ENCODE data around the gene ZNF407.

The ZNF407 gene

DNA sequence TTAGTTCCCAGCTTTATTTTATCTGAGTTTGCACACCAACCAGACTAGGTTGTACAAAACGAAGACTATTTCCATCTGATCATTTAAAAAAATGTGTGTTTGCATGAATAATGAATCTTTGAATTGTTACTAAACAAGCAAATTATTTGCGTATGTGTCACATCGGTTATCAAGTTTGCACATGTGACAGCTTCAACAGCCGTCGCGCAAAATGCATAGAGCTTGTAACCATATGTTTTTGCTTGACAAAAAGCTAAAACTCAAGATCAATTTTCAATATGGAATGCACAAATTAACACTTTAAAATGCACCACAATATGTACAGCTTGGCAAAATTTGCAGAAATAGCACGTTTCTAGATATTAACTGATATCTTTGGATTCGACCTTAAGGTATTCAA is 427.2 kb downstream of the ZNF407 start:
- H3K36me3 ChIP-seq (ENCODE audit: control insufficient read depth in 4 of 4, insufficient read depth in 4 of 4, low read length in 3 of 4): peaks cover 0 to 2% (median 0%) of the 10 kb centered on the region in 4 experiments
- H3K27ac ChIP-seq (ENCODE audit: insufficient read depth in 1 of 2, low read depth in 1 of 2, low read length in 2 of 2, poor library complexity in 1 of 2, severe bottlenecking in 2 of 2): no peak overlapping the region
- POLR2A ChIA-PET: no interaction called here
- WGBS (ENCODE audit: insufficient coverage): 95% methylated on average over 7 of the region's 8 CpGs
- H3K4me3 ChIP-seq (ENCODE audit: control insufficient read depth in 1 of 7, extremely low read depth in 1 of 7, insufficient read depth in 4 of 7, low read depth in 2 of 7, low read length in 6 of 7): no peak overlapping the region
- CTCF ChIA-PET: no interaction called here
- H3K9me3 ChIP-seq (ENCODE audit: control extremely low read depth in 1 of 5, control insufficient read depth in 4 of 5, insufficient read depth in 2 of 5, low read depth in 1 of 5, low read length in 4 of 5): no peaks in the 10 kb centered on the region
- DNase-seq: no peak
- no peaks in the 10 kb centered on the region for H3K27me3 ChIP-seq (replicated peaks in 2 of 5; ENCODE audit: control insufficient read depth in 4 of 5, insufficient read depth in 5 of 5, low read length in 4 of 5)
- H3K4me1 ChIP-seq (ENCODE audit: control extremely low read depth in 1 of 4, control insufficient read depth in 4 of 4, insufficient read depth in 4 of 4, low read length in 3 of 4): no peaks in the 10 kb centered on the region

DNA sequence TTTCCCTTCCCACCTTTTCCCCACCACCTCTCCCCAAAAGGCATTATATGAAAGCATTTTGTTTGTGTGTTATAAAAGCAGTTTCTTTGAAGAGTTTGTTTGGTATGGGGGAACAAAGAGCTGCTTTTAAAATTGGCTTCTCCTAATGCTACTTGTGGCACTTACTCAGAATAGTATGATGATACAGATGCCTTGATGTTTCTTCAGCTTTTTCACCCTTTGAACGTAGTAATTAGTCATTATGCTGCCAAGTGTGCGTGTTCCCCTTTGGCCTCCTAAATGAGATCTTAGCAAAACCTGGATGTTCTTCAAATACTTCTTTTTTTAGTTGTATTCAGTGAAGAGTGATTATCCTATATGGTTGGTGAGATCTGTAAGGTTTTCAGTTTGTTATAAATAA is 427.9 kb downstream of the ZNF407 start:
- no peak overlapping the region for H3K4me3 ChIP-seq (ENCODE audit: control insufficient read depth in 1 of 7, extremely low read depth in 1 of 7, insufficient read depth in 4 of 7, low read depth in 2 of 7, low read length in 6 of 7)
- WGBS (ENCODE audit: insufficient coverage): no CpG with 5 or more reads among the region's 2 CpGs
- ChIA-PET CTCF (no interaction called here), POLR2A (no interaction called here)
- no peaks in the 10 kb centered on the region for H3K4me1 ChIP-seq (ENCODE audit: control extremely low read depth in 1 of 4, control insufficient read depth in 4 of 4, insufficient read depth in 4 of 4, low read length in 3 of 4)
- peaks cover 0 to 2% (median 0%) of the 10 kb centered on the region in 4 experiments for H3K36me3 ChIP-seq (ENCODE audit: control insufficient read depth in 4 of 4, insufficient read depth in 4 of 4, low read length in 3 of 4)
- no peaks in the 10 kb centered on the region for H3K27me3 ChIP-seq (replicated peaks in 2 of 5; ENCODE audit: control insufficient read depth in 4 of 5, insufficient read depth in 5 of 5, low read length in 4 of 5)
- no peak for DNase-seq
- no peaks in the 10 kb centered on the region for H3K9me3 ChIP-seq (ENCODE audit: control extremely low read depth in 1 of 5, control insufficient read depth in 4 of 5, insufficient read depth in 2 of 5, low read depth in 1 of 5, low read length in 4 of 5)
- no peak overlapping the region for H3K27ac ChIP-seq (ENCODE audit: insufficient read depth in 1 of 2, low read depth in 1 of 2, low read length in 2 of 2, poor library complexity in 1 of 2, severe bottlenecking in 2 of 2)

DNA sequence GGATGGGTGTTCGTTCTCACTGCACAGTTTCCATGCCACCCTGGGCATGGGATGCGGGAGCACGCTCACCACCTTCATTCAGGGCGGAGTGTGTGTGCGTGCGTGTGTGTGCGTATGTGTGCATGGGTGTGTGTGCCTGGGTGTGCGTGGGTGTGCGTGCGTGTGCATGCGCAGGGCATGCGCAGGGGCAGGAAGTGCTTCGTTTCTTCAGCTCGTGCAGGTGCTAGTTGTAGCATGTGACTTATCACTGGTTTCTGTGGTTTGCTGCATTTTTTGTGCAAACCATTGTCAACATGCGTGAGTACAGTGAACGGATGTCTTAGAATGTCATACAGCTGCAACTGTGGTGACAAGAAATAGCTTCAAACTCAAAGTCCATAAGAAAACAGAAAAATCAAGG is 431.8 kb downstream of the ZNF407 start:
- peaks cover 0 to 2% (median 0%) of the 10 kb centered on the region in 4 experiments for H3K36me3 ChIP-seq (ENCODE audit: control insufficient read depth in 4 of 4, insufficient read depth in 4 of 4, low read length in 3 of 4)
- H3K4me1 ChIP-seq (ENCODE audit: control extremely low read depth in 1 of 4, control insufficient read depth in 4 of 4, insufficient read depth in 4 of 4, low read length in 3 of 4): no peaks in the 10 kb centered on the region
- ChIA-PET CTCF (interaction anchor here (1.7 kb wide), 1 partner anchor 12 kb away, joined by 4 read pairs; no protein-coding TSS in a partner anchor), POLR2A (no interaction called here)
- H3K27ac ChIP-seq (ENCODE audit: insufficient read depth in 1 of 2, low read depth in 1 of 2, low read length in 2 of 2, poor library complexity in 1 of 2, severe bottlenecking in 2 of 2): no peak overlapping the region
- no peak for DNase-seq
- H3K9me3 ChIP-seq (ENCODE audit: control extremely low read depth in 1 of 5, control insufficient read depth in 4 of 5, insufficient read depth in 2 of 5, low read depth in 1 of 5, low read length in 4 of 5): peaks cover 0 to 2% (median 0%) of the 10 kb centered on the region in 5 experiments
- 96% methylated on average over 15 of the region's 16 CpGs for WGBS (ENCODE audit: insufficient coverage)
- H3K4me3 ChIP-seq (ENCODE audit: control insufficient read depth in 1 of 7, extremely low read depth in 1 of 7, insufficient read depth in 4 of 7, low read depth in 2 of 7, low read length in 6 of 7): no peak overlapping the region
- H3K27me3 ChIP-seq (replicated peaks in 2 of 5; ENCODE audit: control insufficient read depth in 4 of 5, insufficient read depth in 5 of 5, low read length in 4 of 5): no peaks in the 10 kb centered on the region

DNA sequence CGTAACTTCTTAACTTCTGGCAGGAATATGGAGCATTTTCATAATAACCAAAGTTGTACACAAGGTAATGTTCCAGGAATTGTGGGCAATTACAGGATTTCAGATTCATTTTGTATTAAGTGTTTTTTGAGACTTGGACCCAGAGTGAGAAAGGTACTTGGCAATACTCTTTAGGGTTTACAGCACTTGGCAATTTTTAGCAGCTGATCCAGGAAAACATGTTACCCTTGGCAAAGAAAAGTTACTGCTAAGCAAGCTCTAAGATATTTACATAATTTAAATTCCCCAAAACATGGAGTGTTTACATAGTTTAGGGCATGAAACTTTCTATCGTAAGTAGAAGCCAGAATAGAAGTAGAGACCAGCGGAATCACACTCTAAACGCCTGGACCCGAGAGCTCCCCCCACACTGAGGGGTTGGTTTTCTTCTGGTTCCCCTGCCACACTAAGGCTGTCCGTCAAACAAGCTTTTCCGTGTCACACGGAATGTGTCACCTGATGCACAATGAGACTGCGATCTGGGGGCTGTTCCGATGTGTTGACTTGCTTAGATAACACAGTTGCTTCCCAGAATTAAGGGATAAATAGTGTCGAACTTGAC is 434.1 kb downstream of the ZNF407 start:
- CTCF ChIA-PET: no interaction called here
- H3K36me3 ChIP-seq (ENCODE audit: control insufficient read depth in 4 of 4, insufficient read depth in 4 of 4, low read length in 3 of 4): peaks cover 0 to 2% (median 0%) of the 10 kb centered on the region in 4 experiments
- no peak overlapping the region for H3K4me3 ChIP-seq (ENCODE audit: control insufficient read depth in 1 of 7, extremely low read depth in 1 of 7, insufficient read depth in 4 of 7, low read depth in 2 of 7, low read length in 6 of 7)
- DNase-seq: no peak
- H3K27ac ChIP-seq (ENCODE audit: insufficient read depth in 1 of 2, low read depth in 1 of 2, low read length in 2 of 2, poor library complexity in 1 of 2, severe bottlenecking in 2 of 2): no peak overlapping the region
- H3K4me1 ChIP-seq (ENCODE audit: control extremely low read depth in 1 of 4, control insufficient read depth in 4 of 4, insufficient read depth in 4 of 4, low read length in 3 of 4): no peaks in the 10 kb centered on the region
- H3K27me3 ChIP-seq (replicated peaks in 2 of 5; ENCODE audit: control insufficient read depth in 4 of 5, insufficient read depth in 5 of 5, low read length in 4 of 5): no peaks in the 10 kb centered on the region
- 95% methylated on average over 9 of the region's 11 CpGs for WGBS (ENCODE audit: insufficient coverage)
- POLR2A ChIA-PET: no interaction called here
- H3K9me3 ChIP-seq (ENCODE audit: control extremely low read depth in 1 of 5, control insufficient read depth in 4 of 5, insufficient read depth in 2 of 5, low read depth in 1 of 5, low read length in 4 of 5): peaks cover 0 to 2% (median 0%) of the 10 kb centered on the region in 5 experiments

DNA sequence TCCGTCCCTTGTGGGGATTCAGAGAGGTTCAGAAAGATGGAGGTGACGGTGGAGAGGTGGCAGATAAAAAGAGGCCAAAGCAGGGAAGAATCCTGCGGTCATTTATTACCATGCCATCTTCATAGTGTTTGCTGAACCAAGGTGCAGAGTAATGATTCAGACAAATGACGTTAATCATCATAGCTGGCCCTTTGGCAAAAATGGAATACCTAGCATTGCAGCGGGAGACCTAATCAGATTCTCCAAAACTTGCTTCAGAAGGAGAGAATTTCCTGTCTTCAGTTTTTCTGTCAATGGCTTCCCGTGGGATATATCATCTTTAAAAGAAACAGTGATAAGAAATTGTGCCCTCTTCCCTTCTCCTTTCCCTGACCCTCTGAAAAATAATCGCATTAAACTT is 435.8 kb downstream of the ZNF407 start:
- Histone ChIP-seq H3K4me3 (ENCODE audit: control insufficient read depth in 1 of 7, extremely low read depth in 1 of 7, insufficient read depth in 4 of 7, low read depth in 2 of 7, low read length in 6 of 7) (no peak overlapping the region), H3K9me3 (ENCODE audit: control extremely low read depth in 1 of 5, control insufficient read depth in 4 of 5, insufficient read depth in 2 of 5, low read depth in 1 of 5, low read length in 4 of 5) (peaks cover 0 to 2% (median 0%) of the 10 kb centered on the region in 5 experiments), H3K4me1 (ENCODE audit: control extremely low read depth in 1 of 4, control insufficient read depth in 4 of 4, insufficient read depth in 4 of 4, low read length in 3 of 4) (no peaks in the 10 kb centered on the region), H3K27ac (ENCODE audit: insufficient read depth in 1 of 2, low read depth in 1 of 2, low read length in 2 of 2, poor library complexity in 1 of 2, severe bottlenecking in 2 of 2) (no peak overlapping the region), H3K27me3 (replicated peaks in 2 of 5; ENCODE audit: control insufficient read depth in 4 of 5, insufficient read depth in 5 of 5, low read length in 4 of 5) (no peaks in the 10 kb centered on the region), H3K36me3 (ENCODE audit: control insufficient read depth in 4 of 4, insufficient read depth in 4 of 4, low read length in 3 of 4) (no peaks in the 10 kb centered on the region)
- CTCF ChIA-PET: no interaction called here
- DNase-seq: no peak
- 100% methylated on average over 4 of the region's 7 CpGs for WGBS (ENCODE audit: insufficient coverage)
- POLR2A ChIA-PET: no interaction called here

DNA sequence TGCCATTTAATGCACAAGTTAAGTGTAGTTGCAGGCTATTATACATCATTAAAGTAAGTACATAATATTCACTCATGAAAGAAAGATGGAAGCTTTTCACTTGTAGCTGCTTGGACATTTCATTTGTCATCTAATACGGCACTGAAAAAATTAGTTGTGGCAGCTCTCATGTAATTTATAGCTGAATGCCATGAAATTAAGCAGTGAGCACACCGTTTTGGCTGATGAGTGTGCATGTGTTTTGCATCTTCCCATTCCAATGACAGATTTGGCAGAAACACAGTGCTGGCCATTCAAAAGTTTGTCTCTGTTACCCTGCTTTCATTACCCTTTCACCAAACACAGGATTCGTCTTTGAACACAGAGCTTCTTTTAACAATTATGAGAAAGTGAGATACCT is 437.3 kb downstream of the ZNF407 start:
- H3K9me3 ChIP-seq (ENCODE audit: control extremely low read depth in 1 of 5, control insufficient read depth in 4 of 5, insufficient read depth in 2 of 5, low read depth in 1 of 5, low read length in 4 of 5): peaks cover 0 to 2% (median 0%) of the 10 kb centered on the region in 5 experiments
- no peak for DNase-seq
- no peaks in the 10 kb centered on the region for H3K27me3 ChIP-seq (replicated peaks in 2 of 5; ENCODE audit: control insufficient read depth in 4 of 5, insufficient read depth in 5 of 5, low read length in 4 of 5)
- H3K36me3 ChIP-seq (ENCODE audit: control insufficient read depth in 4 of 4, insufficient read depth in 4 of 4, low read length in 3 of 4): no peaks in the 10 kb centered on the region
- no peak overlapping the region for H3K27ac ChIP-seq (ENCODE audit: insufficient read depth in 1 of 2, low read depth in 1 of 2, low read length in 2 of 2, poor library complexity in 1 of 2, severe bottlenecking in 2 of 2)
- 92% methylated on average over 2 of the region's 3 CpGs for whole genome bisulfite sequencing (ENCODE audit: insufficient coverage)
- H3K4me3 ChIP-seq (ENCODE audit: control insufficient read depth in 1 of 7, extremely low read depth in 1 of 7, insufficient read depth in 4 of 7, low read depth in 2 of 7, low read length in 6 of 7): no peak overlapping the region
- CTCF ChIA-PET: interaction anchor here (0.6 kb wide), 1 partner anchor 175 kb away, joined by 3 read pairs; the partner anchor contains the start of gene TSHZ1
- no peaks in the 10 kb centered on the region for H3K4me1 ChIP-seq (ENCODE audit: control extremely low read depth in 1 of 4, control insufficient read depth in 4 of 4, insufficient read depth in 4 of 4, low read length in 3 of 4)
- POLR2A ChIA-PET: interaction anchor here (0.6 kb wide), 2 partner anchors 19 to 189 kb away, joined by 3 to 5 read pairs; no protein-coding TSS in a partner anchor

DNA sequence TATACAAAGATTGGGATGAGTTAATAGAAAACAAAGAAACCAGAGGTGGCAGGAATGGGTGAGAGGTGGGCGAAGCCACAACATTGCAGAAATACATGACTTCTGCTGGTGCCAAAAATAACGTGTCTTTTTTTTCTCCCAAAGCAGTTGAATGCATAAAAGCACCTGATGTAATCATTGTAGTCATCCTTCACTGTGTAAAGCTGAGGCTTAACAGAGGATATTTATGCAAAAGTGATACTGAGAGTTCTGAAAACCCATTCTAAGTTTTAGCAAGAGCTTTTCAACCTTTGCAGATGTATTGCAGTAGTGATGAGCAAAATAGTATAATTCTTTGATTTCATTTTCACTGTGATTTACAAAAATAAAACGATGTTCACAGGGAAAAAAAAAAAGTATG is 438.3 kb downstream of the ZNF407 start:
- Histone ChIP-seq H3K4me3 (ENCODE audit: control insufficient read depth in 1 of 7, extremely low read depth in 1 of 7, insufficient read depth in 4 of 7, low read depth in 2 of 7, low read length in 6 of 7) (no peak overlapping the region), H3K9me3 (ENCODE audit: control extremely low read depth in 1 of 5, control insufficient read depth in 4 of 5, insufficient read depth in 2 of 5, low read depth in 1 of 5, low read length in 4 of 5) (peaks cover 0 to 2% (median 0%) of the 10 kb centered on the region in 5 experiments), H3K36me3 (ENCODE audit: control insufficient read depth in 4 of 4, insufficient read depth in 4 of 4, low read length in 3 of 4) (no peaks in the 10 kb centered on the region), H3K4me1 (ENCODE audit: control extremely low read depth in 1 of 4, control insufficient read depth in 4 of 4, insufficient read depth in 4 of 4, low read length in 3 of 4) (no peaks in the 10 kb centered on the region), H3K27me3 (replicated peaks in 2 of 5; ENCODE audit: control insufficient read depth in 4 of 5, insufficient read depth in 5 of 5, low read length in 4 of 5) (no peaks in the 10 kb centered on the region), H3K27ac (ENCODE audit: insufficient read depth in 1 of 2, low read depth in 1 of 2, low read length in 2 of 2, poor library complexity in 1 of 2, severe bottlenecking in 2 of 2) (no peak overlapping the region)
- 100% methylated on average over 1 of the region's 3 CpGs for WGBS (ENCODE audit: insufficient coverage)
- ChIA-PET POLR2A (no interaction called here), CTCF (interaction anchor here (1.8 kb wide), 1 partner anchor 45 kb away, joined by 4 read pairs; no protein-coding TSS in a partner anchor)
- DNase-seq: no peak
